ENCODE measurements around the gene SLC39A1.
A peak's percentile ranks its signal among the peaks of the same experiment; 100 is the strongest.

Gene SLC39A1

GRCh38 chr1:153976819-153977249, 13.5 kb upstream of the SLC39A1 start:
- DNase-seq, result no peak

GRCh38 chr1:153973525-153973924, 10.2 kb upstream of the SLC39A1 start:
- DNase-seq, result no peak

GRCh38 chr1:153973071-153973470, 9.7 kb upstream of the SLC39A1 start:
- DNase-seq, result no peak

GRCh38 chr1:153970346-153970745, 7.0 kb upstream of the SLC39A1 start:
- no peak for DNase-seq

- no peak for DNase-seq
Observed at GRCh38 chr1:153968972-153969371, 5.6 kb upstream of the SLC39A1 start.

- no peak for DNase-seq
Observed at GRCh38 chr1:153968408-153968807, 5.1 kb upstream of the SLC39A1 start.

GRCh38 chr1:153968000-153968363, 4.6 kb upstream of the SLC39A1 start:
- no peak for DNase-seq

GRCh38 chr1:153967107-153967999, 4.0 kb upstream of the SLC39A1 start, which contains the start of gene CREB3L4:
Gene CREB3L4 (plus strand): TSS chr1:153967902. CDS start chr1:153968526, 624 bp downstream.
- peak; percentile 94 for DNase-seq

GRCh38 chr1:153963850-153964331, 554 bp upstream of the SLC39A1 start:
- DNase-seq, result no peak

- DNase-seq, result peak; percentile 15
Observed at GRCh38 chr1:153962088-153963029, 978 bp downstream of the SLC39A1 start.

- no peak for DNase-seq
Observed at GRCh38 chr1:153961421-153961820, 1.9 kb downstream of the SLC39A1 start.

GRCh38 chr1:153960206-153960605, 3.1 kb downstream of the SLC39A1 start:
- no peak for DNase-seq

- DNase-seq, result no peak
Observed at GRCh38 chr1:153959454-153959853, 3.9 kb downstream of the SLC39A1 start.

GRCh38 chr1:153958961-153959260, 4.4 kb downstream of the SLC39A1 start:
- no peak for DNase-seq

- peak; percentile 94 for DNase-seq
Observed at GRCh38 chr1:153958111-153958960, 5.0 kb downstream of the SLC39A1 start, which contains the start of gene CRTC2. Gene CRTC2 (minus strand): TSS chr1:153958612. CDS start chr1:153958497, 115 bp downstream.

GRCh38 chr1:153957744-153958110, 5.6 kb downstream of the SLC39A1 start:
- DNase-seq, result no peak

- DNase-seq, result no peak
Observed at GRCh38 chr1:153956997-153957715, 6.2 kb downstream of the SLC39A1 start.

- no peak for DNase-seq
Observed at GRCh38 chr1:153954826-153955225, 8.5 kb downstream of the SLC39A1 start.

- DNase-seq, result no peak
Observed at GRCh38 chr1:153953859-153954365, 9.4 kb downstream of the SLC39A1 start.

- no peak for DNase-seq
Observed at GRCh38 chr1:153951801-153952200, 11.5 kb downstream of the SLC39A1 start.

GRCh38 chr1:153951183-153951582, 12.2 kb downstream of the SLC39A1 start:
- no peak for DNase-seq
